NCI-H510A treated with DMSO at 0.1 percent for 48 hours (cell line): ENCODE data around the gene COBL.

Experiments used
- DNase-seq: peaks from one replicate; lab custom pipeline; 2025; lab: John Stamatoyannopoulos, UW

The COBL gene, protein sequence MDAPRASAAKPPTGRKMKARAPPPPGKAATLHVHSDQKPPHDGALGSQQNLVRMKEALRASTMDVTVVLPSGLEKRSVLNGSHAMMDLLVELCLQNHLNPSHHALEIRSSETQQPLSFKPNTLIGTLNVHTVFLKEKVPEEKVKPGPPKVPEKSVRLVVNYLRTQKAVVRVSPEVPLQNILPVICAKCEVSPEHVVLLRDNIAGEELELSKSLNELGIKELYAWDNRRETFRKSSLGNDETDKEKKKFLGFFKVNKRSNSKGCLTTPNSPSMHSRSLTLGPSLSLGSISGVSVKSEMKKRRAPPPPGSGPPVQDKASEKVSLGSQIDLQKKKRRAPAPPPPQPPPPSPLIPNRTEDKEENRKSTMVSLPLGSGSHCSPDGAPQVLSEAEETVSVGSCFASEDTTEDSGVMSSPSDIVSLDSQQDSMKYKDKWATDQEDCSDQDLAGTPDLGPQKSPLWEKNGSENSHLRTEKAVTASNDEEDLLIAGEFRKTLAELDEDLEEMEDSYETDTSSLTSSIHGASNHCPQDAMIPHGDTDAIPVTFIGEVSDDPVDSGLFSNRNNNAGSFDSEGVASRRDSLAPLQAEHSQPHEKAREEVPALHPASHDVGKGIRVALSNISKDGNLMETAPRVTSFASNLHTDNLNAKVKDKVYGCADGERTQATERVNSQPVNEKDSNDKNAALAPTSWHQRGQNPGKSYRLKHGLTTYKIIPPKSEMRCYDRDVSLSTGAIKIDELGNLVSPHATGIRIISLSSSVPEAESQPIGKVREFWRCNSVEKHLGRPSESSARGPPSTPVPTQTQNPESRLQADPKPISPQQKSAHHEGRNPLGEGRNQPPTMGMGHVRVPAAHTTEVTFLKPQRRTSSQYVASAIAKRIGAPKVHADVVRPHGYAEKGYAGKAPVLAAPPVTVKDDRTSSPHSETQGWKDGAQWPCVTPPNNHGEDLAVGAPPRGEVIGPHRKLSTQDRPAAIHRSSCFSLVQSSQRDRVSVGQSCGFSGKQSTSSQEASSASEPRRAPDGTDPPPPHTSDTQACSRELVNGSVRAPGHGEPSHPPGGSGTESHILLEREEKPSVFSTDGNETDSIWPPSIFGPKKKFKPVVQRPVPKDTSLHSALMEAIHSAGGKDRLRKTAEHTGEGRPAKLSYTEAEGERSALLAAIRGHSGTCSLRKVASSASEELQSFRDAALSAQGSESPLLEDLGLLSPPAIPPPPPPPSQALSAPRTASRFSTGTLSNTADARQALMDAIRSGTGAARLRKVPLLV

DNA sequence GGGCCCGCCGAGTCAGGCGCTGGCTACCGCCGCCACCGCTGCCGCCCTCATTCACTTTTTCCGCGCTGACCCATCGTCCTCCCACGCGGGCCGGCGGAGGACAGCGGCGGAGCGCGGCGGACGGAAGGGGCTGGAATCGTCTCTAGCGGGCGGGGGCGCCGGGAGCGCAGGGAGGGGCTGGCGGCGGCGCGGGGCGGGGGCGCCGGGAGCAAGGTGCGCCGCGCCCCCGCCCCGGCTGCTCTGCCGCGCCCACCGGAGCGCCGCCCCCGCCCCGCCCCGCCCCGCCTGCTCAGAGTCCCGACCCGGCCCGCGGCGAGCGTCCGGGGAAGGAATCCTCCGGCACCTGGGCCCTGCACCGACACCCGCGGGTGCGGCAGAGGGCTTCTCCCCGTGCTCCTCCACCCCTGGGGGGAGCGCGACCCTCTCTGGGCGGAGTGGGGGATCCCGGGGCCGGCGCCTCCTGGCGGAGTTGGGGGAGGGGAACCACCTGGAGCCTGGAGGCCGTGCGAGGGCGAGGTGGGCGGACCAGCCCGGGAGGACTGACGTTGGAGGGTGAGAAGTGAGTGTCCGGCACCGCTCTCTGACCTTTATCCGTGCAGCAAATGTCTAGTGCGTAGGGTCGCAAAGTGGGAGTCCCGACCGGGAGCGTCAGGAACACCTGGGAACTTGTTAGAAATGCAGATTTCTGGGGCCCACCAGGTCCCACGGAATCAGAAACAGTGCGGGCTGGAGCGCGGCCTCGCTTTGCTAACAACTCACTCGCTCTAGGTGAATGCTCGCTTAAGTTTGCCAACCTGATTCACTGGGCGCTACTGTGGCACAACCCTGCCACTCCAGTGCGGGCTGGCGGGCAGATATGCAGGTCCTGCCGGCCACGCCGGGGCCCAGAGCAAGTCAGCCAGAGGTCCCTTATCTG, at the start of gene COBL:
COBL (minus strand) TSS at position 144 of the 916 bp plus-strand sequence. CDS start 176 bp downstream, outside the sequence.
- peak; percentile 74 for DNase-seq

DNA sequence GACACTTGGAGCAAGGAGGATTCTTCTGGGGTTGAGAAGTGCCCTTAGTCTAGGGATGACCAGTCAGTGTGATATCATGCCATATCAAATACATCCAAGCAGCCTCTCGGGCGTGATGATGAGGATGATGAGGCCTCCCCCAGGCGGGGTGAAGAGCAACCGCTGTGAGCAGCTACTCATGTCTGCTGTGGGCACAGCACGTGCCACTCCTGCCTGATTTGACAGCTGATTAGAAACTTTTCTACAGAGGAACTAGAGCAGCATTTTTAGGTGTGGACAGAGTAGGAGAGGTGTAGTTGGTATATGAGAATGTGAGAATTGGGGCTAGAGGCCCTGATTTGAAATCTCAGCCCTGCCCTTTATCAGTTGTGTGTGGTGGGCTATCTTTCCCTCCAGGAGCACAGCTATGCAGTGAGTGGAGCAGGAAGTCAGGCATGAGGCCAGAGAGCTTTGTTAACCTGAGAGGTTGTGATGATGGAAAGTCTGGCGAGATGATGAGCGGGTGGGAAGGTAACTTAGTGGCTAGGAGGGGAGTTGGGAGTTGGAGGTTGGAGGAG, 49.6 kb upstream of the COBL start:
- DNase-seq = no peak

DNA sequence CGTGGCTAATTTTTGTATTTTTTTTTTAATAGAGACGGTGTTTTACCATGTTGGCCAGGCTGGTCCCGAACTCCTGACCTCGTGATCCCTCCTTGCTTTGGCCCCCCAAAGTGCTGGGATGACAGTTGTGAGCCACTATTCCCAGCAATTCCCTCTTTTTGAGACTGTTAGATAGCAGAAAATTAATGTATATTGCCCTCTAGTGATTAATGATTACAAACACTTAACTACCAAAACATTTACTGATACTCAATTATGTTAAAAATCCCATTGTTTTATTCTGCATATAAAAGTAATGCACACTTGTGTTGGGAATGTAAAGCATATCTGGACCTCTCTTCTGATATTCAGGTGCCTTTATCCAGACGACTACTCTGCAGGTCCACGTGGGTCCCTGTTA, 41.2 kb upstream of the COBL start:
- DNase-seq = peak; percentile 21

DNA sequence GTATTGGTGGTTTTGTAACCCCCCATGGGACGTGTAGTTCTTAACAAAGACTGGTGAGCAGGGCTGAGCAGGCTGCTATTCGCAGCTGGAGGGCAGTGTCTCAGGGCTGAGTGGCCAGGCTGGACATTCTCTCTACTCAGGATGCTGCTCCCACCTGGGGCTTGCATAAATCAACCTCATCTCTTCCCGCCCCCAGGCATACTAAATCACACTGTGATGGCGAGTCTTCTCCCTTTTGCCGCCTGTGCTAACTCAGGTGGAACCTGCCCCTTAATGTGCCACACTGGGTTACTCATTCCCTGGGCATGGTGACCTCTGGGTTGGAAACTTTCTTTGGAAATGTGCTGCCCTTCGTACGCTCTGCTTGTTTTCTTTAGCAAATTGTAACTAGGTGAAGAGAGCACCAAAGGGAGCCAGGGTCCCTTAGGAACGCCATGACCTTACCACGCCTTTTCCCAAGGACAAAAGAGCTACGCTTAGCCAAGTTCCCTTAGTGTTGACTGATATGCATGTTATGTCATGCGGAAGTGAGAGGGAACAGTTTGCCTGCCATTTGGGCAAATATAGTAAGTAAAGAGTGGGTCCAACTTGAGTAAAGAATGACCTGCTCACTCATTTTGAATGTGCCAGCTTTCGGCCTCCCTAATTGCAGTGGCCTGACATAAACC, 40.4 kb upstream of the COBL start:
- no peak for DNase-seq

DNA sequence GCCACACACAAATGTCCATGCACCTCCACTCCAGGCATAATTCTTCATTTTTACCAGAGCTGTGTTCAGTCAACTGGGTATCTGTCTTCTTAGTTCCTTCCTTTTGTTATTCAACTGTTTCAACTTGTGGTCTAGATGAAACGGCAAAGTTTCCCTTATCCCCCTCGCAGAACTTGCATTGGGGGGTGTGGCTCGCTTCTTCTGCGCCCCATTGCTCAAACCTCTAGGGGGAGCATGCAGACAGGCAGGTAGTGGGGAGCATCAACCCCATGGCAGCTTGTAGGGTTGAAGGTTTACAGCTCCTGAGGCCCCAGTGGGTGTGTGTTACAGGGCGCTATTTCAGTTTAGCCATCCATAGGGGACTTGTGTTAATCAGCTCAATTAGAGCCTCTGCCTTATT, 38.3 kb upstream of the COBL start:
- no peak for DNase-seq

DNA sequence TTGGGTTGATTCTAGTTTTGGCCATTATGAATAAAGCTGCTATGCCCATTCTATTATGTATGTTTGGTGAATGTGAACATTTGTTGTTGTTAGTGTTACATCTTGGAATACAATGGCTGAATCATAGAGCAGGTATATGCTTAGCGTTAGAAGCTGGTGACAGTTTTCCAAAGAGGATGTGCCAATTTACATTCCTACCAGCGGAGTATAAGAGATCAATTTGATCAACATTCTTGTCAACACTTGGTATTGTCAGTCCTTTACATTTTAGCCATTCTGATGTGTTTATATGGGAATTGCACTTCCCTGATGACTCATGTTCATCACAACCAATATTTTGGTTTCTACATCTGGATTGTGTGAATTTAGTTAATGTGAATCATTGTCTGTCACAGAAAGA, 37.8 kb upstream of the COBL start:
- no peak for DNase-seq

DNA sequence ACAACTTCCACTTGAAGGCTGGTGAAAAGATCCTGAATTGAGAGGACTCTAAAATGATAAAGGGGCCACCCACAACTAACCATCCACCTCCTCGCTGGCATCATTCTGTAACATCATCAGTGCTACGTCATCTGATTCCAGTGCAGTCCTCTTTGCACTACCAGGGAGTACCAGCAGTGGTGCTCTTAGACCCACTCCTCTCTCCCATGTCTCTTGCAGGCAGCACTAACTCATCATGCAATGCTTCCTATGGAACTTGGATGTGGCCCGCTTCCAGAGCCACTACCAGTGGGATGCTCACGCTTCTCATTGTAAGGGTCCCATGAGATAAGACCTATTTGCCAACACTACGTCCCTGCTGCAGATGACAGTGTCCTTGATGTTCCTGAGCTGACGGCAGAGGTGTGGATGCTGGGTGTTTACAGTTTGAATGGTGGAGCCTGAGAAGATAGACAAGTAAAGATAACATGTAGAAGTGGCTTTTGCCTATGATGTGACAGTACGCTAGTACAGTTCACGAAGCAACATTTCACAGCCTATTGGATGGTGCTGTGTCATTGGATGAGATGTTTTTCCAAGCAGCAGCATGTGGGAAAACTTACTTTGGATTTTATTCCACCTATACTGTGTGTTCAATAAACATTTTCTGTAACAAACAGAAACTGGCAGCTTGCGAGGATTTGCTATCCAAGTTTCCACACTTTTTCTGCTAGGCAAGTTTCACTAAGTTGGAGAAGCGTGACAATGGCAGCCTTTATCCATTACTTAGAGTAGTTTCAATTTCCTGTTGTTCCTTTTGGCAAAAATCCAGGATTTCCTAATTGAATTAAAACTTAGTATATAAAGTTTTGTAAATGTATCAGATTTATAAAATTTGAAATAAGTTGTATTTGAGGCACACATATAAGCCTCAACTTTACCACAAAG, 35.8 kb upstream of the COBL start:
- DNase-seq = peak; percentile 42

DNA sequence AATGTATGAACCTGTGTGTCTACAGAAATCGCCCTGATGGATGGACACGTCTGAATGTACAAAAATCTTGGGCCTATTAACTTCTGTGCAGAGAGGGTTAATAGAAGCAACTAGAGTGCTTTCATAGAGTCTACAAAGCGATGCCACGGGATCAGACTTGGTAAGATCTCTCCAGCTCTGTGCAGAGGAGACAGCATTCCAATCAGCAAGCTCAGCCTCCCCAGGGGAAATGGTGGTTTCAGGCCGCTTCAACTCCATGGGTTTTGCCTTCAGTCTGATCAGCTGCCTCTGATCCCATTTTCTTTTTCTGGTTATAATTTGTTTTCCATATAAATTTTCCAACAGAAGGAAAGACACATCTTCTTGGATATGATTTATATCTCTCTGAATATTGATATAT, 35.1 kb upstream of the COBL start:
- no peak for DNase-seq

DNA sequence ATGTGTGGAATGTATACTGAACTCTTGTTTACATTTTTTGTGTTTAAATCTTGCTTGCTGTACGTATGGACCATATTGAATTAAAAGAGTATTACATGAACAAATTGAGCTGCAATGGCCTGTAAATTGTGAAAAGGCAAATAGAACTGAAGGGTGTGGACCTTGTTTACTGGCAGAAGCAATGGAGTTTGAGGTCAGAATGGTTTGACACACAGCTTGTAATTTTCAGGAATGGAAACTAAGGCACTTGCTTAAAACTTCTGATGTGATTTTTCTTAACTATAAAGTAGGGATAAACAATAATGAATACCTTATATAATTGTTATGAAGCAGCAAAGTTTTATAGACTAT, 33.9 kb upstream of the COBL start:
- DNase-seq = no peak

DNA sequence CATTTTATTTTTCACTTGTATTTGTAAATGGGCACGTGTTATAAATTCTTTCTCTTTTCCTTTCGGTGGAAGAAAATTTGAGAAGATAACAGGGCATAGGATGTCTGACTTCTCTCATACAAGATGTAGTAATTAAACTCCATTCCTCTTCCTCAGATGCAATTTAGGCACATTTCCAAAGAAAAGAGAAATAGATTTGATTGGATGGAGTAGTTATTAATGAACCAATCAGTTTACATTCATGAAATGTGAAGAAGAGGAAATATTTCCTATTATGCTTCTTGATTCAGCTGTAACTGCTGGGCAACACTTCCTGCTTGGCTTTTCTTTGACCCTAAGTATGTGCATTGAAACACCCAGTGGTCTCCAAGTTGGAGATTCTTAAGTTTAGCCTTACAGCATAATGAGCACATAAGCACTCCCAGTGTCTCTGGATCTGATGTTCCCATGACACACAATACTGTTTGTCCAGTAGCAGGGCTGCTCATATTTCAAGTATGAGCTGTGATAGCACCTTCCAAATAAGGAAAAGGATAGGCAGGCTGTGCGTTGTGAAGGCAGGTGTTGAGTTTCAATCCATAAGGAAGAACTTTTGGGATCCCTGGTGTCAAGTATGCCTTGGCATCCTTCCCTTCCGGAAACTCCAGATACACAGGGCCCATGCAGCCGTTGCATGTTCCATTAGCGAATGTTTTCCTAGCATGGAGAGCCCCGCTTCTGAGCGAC, 33.4 kb upstream of the COBL start:
- DNase-seq = peak; percentile 98

DNA sequence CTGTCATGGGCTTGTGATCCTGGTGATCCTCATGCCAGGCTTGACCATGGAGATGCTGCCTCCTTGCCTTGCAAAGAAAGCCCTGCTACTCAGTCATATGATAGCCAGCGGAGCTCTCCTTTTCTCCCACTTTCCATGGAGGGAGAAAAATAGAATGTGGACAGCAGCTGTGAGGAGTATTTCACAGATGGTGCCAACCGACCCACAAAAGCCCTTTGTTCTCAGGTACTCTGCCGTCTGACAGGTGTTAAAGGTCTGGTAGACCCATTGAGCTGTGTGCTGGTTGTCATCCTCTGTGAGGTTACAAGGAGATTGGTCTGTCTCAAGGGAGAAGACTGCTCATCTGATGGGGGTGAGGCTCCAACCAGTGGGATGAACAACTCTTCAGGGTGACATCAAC, 29.5 kb upstream of the COBL start:
- DNase-seq = peak; percentile 95

DNA sequence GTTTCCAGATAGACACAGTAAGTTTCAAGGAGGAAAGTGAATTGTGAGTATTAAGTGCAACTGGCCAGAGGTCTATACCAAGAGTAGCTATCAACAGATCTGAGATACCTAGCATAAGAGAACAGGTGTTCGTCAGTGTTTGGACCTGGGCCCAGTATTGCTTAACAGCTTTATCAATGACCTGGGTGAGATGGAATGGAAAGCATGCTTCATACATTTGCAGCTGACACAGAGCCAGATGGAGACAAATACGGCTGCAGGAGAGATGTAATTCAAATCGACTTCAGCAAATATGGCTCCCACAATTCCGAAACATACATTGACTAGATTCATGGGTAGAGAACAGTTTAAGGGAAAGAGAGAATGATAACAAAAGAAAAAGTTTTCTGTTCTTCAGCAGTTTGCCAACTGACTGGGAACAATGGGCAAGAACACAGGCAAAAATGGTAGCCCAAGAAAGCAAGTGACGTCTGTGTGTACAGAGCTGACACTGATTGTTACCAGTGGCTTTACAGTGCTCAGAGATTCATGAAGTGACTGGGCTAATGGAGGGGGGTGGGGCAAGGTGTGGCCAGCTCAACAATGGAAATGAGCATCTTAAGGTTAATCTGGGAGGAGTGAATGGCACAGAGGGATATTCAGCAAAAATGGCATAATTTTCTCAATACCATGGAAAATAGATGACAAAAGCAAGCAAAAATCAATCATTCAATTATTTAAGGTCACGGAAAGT, 28.0 kb upstream of the COBL start:
- peak; percentile 98 for DNase-seq

DNA sequence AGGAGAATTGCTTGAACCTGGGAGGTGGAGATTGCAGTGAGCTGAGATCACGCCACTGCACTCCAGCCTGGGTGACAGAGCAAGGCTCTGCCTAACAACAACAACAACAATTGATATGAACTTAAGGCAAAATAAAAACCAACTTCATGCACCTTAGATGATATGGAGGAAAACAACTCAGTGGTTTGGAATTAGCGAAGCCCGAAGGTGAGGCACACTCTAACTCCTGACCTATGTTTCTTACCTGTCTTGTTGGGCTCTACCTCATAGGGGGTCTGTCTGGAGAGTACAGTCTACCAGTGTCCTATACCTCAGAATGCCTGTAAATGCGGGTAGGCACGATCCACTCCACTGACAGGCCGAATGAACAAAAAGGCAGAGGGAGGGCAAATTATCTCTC, 24.3 kb upstream of the COBL start:
- DNase-seq = no peak

DNA sequence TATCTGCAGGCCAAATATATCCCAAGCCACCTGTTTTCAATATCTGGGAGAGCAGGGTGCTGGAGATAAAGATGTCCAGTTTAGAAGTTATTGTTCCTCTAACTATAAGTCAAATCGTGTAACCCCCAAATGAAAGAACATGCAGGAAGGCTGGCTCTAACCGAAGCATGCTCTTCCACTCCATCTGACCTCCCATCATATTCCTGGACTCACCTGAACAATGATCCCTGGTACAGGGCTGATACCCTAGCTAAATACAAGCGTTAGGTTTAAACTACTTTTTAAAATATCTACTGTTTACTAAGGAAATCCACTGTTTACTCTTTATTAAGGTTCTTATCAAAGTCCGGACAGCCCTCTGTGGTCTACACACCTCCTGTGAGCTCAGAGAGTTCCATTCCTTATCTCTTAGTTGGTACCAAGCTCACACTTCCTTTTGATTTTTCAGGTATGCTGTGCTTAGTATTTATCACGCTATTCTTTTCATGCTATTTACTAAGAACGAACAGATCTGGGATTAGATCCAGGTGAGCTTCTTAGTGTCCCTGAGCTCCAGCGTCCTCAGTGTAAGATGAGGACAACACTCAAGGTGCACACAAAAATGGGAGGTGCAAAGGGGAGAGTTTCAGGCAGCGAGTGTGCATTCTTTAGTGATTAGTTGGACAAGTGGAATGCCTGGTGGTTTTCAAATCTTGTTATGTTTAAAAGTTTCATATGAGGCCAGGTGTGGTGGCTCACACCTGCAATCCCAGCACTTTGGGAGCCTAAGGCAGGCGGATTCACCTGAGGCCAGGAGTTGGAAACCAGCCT, 23.6 kb upstream of the COBL start:
- DNase-seq = no peak

DNA sequence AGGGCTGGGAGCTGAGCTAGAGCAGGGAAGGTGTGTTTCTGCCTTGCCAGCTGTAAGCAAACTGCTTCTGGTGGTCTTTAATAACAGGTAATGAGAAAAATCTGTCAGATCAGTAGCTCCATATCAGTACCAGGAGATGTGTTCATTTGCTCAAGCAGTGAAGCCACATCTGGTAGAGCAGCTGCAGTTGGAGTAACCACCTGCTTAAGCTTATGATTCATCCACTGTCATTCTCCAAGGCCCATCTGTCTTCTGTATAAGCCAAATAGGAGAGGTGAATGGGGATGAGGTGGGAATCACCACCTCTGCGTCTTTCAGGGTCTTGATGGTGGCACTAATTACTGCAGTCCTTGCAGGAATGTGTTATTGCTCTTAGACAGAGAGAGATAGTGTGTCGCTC, 18.4 kb upstream of the COBL start:
- no peak for DNase-seq

DNA sequence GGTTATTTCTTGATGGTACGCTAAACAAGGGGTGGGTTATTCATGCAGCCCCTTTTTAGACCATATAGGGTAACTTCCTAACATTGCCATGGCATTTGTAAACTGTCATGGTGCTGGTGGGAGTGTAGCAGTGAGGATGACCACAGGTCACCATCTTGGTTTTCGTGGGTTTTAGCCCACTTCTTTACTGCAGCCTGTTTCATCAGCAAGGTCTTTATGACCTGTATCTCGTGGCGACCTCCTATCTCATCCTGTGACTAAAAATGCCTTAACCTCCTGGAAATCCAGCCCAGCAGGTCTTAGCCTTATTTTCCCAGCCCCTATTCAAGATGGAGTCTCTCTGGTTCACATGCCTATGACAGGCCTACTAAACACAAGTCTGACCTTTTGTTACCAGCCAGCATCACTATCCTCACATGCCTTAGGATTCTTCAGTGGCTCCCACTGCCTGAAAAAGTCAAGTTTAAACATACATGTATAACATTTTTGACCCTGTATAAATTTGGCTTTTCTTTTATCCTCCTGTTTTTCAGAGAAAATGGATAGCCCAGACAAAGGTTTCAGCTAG, 13.2 kb upstream of the COBL start:
- DNase-seq = no peak

DNA sequence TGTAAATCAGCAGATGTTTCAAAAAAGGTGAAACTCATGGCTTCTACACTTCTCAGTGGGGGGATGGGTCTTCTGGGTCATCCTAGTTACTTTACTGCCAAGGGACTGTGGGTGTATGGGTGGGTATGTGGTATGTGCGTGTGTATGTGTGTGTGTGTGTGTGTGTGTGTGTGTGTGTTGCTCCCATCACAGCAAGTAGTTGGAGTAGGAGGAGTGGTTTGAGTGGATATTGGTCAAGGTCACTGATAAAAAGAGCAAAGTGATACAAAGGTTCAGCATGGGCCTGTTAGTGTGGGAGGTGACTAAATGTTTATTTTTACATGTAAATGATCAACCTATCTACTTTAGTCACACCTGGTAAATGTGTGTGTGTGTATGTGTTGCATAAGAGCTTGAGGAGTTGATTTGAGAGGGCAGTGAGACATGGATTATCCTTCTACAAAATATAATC, 11.8 kb upstream of the COBL start:
- DNase-seq = no peak
